Amniotic epithelial cell (primary cell): Measurements from ENCODE around the gene RAB3IL1.

Experiments
- DNase-seq: peaks from one replicate; pipeline ENCODE4 v3.0.0-alpha.2; 2010; ENCODE audit warnings: low read depth

Gene RAB3IL1

DNA sequence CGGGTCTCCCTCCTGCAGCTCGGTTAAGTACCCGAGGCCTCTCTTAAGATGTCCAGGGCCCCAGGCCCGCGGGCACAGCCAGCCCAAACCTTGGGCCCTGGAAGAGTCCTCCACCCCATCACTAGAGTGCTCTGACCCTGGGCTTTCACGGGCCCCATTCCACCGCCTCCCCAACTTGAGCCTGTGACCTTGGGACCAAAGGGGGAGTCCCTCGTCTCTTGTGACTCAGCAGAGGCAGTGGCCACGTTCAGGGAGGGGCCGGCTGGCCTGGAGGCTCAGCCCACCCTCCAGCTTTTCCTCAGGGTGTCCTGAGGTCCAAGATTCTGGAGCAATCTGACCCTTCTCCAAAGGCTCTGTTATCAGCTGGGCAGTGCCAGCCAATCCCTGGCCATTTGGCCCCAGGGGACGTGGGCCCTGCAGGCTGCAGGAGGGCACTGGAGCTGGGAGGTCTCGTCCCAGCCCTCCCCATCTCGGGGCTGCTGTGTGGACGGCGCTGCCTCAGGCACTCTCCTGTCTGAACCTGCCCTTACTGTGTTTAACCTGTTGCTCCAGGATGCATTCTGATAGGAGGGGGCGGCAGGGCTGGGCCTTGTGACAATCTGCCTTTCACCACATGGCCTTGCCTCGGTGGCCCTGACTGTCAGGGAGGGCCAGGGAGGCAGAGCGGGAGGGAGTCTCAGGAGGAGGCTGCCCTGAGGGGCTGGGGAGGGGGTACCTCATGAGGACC, 51.0 kb downstream of the RAB3IL1 start:
- DNase-seq = no peak

DNA sequence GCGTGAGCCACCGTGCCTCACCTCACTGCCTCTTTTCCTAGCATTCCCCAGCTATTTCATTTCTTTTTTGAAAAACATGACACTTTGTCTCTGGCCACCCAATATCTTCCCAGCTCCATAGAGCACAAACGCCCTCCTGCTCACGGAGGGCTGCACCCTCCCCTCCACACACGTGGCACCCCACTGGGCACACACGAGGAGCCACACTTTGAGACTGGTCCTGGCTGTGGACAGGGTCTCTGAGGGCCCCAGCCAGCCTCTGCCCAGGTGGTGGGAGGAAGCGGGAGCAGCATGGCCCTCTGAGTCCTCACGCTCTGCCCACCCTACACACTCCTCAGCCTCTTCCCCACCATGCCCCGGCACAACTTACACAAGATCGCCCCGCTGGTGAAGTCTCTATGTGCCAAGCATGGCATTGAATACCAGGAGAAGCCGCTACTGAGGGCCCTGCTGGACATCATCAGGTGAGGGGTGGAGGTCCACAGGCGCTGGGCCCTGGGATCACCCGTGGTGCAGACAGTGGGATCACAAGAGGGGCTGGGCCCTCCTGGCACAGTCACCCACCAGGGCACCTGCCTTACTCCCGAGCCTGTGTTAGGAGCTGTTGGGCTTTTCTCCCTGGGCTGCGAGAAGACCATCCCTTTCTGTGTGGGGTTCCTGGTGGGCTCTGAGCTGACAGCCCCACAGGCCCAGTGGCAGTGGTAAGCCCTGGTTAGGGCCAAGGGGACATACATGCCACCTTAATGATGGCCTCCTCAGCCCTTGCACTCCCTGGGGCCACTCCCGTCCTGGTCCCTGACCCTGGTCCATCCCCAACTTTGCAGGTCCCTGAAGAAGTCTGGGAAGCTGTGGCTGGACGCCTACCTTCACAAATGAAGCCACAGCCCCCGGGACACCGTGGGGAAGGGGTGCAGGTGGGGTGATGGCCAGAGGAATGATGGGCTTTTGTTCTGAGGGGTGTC, 52.3 kb downstream of the RAB3IL1 start:
- no peak for DNase-seq

DNA sequence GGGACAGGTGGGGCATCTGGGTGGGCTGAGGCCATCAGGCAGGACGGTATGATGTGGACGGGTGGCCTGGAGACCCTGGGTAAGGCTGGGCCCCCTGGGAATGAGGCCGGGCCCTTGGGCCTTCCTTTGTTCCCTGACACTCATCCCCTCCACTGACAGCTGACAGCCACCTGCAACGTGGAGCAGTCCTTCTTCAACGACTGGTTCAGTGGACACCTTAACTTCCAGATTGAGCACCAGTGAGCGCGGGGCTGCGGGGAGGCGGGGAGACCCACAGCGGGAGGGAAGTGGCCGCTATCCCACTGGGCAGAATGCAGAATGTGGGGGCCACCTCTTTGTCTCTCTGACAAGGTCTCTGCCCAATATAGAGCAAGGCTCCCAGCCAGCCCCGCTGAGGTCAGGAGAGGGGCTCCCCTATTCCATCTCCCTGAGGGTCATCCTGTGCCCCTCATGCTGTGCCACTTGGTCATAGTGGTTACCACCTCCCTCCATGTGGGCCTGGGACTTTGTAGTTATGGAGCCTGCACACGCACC, 53.8 kb downstream of the RAB3IL1 start:
- DNase-seq = no peak

DNA sequence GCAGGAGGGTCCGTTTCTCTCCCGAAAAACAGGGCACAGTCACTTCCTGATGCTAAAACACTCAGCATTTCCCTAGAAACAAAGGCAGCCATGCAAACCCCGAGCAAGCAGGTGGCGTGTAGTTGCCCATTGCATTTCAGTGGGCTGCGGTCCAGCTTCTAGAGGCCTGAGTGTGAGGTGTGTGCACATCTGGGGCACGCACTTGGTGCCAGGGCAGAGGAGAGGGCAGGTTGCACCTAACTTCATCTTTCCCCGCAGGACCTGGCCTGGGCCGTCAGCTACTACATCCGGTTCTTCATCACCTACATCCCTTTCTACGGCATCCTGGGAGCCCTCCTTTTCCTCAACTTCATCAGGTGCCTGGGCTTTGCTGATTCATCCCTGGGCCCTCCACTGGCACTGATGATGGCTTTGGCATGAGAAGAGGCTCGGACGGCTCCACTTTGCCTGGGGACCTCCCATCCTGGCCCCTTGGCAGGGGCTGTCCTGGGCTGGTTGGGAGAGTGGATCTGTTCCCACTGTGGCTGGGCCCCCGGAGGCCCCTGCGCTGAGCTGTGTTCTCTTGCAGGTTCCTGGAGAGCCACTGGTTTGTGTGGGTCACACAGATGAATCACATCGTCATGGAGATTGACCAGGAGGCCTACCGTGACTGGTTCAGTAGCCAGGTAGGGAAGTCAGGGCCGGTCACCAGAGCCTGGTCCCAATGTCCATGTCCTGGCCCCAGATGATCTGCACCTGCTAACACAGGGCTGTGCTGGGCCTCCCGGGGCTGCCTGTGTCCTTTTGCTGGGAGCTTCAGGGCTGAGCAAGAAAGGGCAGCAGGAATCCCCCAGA, 54.4 kb downstream of the RAB3IL1 start:
- no peak for DNase-seq

DNA sequence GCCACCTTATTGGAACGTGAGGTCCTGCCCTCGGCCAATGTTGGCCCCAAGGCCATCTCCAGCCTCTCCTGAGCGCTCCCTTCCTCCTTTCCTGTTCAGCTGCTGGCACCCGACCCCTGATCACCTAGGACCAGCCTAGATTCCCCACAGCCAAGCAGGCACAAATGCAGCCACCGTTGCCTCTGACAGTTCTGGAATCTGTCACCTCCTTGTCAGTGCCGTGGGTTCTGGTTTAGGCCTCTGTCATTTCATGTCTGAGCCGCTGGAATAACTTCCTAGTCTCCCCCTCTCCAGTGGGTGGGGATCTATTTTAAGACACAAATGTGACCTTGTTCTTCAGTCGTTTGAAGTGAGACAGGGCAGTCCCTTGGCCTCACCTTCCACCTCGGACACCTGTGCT, 55.7 kb downstream of the RAB3IL1 start:
- no peak for DNase-seq

DNA sequence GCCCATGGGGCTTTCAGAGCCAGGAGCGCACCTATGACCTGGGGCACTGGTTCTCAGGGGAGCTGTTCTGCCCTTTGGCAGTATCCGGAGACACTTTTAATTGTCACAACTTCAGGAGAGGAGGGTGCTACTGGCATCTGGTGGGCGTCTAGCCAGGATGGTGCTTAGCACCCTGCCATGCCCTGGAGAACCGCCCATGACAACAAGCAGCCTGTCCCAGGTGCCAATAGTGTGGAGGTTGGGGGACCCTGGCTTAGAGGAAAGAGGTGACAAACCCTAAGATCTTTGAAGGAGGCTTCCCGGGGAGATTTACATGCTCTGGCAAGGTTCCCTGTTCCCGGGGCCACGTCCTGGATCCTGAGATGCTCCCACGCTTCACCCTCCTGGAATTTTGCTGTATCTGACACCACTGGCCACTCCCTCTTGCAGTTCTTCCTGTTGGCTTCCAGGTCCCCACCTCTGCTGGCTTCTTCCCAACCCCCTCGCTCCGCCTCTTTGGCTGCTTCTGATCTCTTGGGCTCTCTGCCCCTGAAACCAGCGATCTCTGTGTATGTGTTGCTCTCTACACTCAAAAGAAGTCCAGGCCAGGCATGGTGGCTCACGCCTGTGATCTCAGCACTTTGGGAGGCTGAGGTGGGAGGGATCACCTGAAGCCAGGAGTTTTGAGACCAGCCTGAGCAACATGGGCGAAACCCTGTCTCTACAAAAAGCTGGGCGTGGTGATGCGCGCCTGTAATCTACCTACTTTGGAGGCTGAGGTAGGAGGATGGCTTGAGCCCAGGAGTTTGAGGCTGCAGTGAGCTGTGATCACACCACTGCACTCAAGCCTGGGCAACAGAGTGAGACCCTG, 57.1 kb downstream of the RAB3IL1 start:
- peak; percentile 29 for DNase-seq

DNA sequence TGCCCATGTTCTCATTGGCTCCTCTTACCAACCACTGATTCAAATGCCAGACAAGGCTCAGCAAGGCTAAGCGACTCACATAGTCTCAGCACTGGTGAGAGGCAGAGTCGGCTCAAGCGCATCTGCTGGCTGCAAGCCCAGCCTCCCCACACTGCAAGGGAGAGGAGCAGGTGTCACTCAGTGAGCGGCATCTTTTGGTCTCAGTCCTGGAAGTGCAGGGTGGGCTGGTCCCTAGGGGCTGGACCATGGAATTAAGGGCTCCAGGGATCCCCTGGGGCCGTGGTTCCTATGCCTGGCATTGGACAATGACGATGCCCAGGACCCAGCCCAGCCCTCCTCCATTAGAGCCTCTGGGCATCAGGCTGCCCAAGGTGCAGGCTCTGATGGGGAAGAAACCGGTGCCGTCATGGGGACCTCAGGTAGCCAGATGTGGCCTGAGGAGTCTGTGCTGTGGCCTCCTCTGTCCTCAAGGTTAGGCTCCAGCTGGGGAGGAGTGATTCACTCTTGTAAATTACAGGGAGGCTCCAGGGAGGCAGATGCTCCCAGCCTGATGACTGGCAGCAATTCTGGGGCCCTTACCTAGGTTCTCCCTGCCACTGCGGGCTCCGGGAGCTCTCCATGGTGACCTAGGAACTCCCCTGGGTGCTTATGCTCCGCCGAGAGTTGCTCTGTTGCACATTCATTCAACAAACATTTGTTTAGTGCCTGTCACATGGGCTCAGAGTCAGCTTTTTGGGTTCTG, 61.3 kb downstream of the RAB3IL1 start:
- peak; percentile 19 for DNase-seq

DNA sequence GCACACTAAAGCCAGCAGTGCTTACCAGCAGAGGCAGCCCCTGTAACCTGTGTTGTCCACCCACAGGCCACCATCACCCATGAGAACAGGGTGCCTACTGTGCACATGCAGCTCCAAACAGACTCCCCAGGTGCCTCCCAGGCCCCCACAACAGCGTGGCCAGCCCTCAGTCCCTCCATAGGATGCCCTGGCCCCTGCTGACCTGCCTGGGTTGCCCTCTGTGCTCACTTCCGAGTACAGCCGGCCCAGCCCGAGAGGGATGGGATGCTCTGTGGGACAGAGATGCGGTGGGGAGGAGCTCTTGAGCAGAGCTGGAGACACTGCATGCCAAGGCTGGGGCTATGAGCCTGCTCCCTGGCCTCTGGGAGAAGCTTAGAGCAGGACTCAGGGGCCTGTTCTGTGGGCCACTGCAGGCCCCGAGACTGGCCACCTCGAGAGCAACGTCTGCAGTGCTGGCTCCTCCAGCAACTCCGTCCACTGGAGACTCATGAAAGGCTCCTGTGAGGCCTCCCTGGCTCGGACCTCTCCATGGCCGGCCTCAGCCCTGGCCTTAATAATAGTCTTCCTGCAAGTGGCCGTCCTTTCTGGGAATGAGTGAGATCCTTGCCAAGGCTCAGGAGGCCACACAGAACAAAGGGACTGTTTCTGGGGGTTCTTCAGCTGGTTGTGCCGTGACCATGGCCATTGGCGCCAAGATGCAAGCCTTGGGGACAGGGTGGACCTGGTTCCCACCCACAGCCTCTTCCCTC, 62.2 kb downstream of the RAB3IL1 start:
- no peak for DNase-seq

DNA sequence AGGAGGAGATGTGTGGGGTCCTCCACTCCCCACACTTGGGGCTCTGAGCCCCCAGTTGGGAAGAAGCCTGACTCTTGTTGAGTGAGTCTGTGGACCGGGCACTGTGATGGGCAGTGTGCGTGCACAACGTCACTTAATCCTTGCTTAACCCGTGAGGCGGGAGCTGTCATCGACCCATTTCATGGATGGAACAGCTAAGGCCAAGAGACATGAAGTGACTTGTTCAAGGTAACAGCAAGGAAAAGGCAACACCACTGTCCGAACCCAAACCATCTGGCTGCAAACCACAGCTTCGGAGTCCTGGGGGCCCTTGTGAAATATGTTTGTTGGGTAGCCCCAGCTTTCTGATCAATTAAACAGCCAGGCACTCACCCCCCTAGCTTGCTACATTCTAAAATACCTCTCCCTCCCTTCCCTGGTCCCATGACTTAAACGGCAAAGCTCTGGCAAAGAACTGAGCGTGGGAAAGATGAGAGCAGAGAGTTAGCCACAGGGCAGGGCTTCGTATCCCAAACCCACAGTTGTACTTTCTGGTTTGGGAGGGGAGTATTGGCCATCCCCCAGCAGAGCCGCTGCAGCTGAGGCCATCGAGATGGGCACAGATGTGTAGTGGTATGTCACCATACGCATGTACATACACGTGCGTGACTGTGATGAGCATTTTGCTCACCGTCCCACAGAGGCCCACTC, 63.0 kb downstream of the RAB3IL1 start:
- no peak for DNase-seq

DNA sequence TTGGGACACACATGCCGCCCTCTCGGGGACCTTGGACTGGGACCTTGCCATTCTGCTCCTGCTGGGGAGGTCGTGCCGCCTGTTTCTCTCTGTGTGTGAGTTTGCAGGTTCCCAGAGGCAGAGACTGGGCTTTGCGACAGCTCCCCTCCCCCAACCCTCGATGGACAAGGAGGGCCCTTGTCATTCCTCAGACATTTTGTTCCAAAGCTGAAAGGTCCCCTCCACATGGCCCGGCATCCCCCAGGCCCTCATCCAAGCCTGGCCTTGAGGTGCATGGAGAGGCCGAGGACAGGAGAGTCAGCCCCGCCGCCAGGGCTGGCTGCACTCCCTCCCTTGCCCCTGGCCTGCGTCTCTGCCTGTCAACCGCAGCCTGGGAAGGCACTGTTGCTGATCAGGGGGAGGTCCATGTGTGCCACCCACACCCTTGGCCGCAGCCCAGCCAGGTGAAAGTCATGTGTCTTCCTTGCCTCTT, 63.6 kb downstream of the RAB3IL1 start:
- DNase-seq = no peak

DNA sequence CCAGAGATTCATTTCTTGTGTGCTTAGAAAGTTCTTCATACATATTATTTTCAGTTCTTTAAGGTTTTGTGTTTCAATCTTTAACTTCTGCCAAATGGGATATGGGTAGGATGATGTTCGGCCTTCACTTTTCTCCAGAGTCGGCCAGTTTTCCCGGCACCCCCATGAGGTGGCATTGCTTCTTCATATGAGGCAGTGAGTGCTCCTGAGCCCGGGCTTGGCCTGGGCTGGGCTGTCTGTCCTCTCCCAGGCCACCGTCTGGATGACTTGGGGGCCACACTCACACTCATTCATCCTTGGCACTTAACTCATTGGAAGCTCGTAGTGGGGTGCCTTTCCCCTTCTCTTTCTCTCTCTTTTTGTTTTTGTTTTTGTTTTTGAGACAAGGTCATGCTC, 65.5 kb downstream of the RAB3IL1 start:
- no peak for DNase-seq

DNA sequence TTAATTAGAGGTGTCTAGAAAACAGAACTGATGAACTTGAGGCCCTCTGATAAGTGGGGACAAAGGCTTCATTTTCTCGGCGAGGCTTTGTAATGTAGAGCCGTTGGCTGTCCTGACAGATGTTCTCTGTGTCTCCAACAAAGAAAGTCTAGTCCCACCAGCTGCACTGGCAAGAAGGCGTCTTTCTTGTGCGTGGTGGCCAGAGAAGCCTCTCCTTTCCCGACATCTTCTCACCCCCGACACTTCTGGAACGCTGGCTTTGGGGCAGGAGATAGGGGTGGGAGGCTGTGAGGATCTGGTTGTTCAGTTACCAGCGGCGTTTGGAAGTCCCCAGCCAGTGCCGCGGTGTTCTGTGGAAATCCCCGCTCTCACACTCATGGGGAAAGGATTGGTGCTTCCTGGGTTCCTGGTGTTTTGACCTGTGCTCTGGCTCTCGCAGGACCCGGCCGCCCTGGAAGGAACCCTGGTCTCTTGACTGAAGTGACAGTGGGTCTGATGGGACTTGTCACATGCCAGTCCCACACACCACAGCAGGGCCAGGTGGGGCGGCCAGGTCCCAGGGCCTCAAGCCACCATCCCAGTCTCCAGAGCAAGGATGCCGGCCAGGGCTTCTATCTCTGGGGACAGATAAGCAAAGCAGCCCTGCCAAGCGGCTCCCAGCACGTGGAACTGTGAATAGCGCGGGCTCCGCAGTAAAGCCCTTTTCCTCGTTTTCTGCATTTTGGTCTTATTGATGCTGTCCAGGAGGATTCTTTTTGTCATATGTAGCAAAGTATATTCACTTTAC, 66.1 kb downstream of the RAB3IL1 start:
- DNase-seq = no peak

DNA sequence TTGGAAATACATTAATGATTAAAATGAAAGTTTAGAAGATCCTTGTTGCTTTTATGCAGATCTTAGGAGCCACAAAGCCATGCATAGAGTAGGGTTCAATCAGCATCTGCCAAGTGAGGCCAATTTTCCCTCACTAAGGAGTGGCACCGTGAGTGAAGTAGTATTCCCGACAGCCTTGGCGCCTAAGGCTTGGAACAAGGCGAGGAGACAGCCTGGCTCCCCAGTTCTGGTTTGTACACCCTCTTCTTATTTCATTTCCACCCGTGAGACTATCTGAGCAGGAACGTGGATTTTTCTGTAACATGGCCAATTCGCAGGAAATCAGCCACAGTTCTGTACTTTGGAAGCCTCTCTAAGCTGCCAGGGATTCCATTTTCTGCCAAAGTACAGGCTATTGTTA, 66.7 kb downstream of the RAB3IL1 start:
- no peak for DNase-seq

DNA sequence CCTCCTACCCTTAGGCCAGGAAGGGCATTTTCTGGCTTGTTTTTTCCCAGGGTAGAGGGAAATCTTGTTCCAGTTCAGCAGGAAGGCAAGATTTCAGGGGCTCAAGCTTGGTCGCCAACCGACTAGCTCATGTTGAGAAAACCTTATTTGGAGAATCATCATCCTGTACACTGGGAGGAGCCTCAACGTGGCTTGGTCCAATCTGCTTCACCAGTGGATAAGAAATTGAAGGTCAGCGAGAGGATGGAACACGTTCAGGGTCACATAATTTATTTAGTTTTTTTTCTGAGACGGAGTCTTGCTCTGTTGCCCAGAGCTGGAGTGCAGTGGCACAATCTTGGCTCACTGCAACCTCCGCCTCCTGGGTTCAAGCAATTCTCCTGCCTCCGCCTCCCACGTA, 68.7 kb downstream of the RAB3IL1 start:
- no peak for DNase-seq

DNA sequence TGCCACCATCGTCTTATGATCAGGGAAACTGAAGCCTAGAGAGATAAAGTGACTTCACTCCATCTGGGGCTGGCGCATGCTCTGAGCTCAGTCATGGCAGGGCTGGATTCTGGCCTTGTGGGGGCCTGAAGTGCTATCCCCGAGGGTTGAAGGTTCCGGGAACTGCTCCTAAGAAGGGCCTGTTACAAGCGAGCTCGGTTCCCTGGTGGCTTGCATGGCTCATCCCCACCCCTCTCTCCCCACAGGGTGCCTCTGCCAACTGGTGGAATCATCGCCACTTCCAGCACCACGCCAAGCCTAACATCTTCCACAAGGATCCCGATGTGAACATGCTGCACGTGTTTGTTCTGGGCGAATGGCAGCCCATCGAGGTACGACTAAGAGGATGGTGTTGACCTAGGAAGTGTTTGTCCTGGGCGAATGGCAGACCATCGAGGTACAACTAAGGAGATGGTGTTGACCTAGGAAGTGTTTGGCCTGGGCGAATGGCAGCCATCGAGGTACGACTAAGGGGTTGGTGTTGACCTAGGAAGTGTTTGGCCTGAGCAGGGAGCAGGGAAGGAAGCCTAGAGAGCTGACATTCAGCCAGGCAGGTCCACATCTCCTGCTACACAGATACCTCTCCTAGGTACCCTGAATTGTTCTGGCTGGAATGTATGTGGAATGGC, 69.3 kb downstream of the RAB3IL1 start:
- no peak for DNase-seq
